GM21825 (cell line): ENCODE results near the gene CACNB2.
A peak's percentile ranks its signal among the peaks of the same experiment; 100 is the strongest.

Source experiments
- ATAC-seq: cut with Tn5 transposase; IDR thresholded peaks from one replicate; pipeline ENCODE4 v1.9.1; 2021; ENCODE audit warnings: mild to moderate bottlenecking, moderate library complexity; ENCODE audit not compliant: unreplicated experiment

The CACNB2 gene

DNA sequence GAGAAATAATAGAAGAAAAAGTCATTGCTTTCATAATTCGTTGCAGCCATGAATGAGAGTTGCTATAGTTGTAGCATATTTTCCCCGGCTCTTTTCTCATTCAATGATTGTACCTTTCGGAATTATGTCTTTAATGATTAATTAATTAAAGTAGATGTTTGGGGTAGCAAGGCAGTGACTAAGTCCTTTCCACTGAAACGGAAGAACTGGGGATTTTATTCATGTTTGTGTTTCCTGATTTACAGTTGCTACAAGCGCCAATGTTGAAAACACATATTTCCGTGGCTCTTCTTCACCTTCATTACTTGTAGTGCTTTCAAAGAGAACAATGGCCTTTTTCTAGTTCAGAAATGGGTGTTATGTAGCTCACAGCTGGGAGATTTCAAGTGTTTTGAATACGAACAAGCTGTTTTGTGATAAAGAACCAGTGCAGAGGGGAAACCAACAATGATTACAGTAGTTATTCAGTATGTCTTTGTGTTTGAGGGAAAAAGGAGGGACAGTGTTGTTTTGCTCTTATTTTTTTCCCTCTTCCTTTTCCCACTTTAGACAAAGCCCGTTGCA is 357.7 kb downstream of the CACNB2 start:
- ATAC-seq = no peak

DNA sequence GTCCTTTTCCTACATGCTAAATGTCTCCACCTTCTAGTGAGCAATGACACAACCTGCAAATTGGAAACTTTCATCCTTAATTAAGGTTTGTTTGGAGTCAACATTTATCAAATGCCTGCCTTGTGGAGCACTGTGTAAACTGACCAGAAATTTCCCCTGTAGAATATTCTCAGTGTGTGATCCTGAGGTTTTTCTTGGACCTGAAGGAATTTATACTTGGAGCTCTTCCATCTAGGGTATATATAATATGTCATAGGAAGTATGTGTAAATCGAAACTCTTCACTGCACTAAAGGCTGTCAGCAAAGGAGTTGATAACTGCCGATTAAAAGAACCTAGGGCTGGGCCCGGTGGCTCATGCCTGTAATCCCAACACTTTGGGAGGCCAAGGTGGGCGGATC is 358.8 kb downstream of the CACNB2 start:
- no peak for ATAC-seq

DNA sequence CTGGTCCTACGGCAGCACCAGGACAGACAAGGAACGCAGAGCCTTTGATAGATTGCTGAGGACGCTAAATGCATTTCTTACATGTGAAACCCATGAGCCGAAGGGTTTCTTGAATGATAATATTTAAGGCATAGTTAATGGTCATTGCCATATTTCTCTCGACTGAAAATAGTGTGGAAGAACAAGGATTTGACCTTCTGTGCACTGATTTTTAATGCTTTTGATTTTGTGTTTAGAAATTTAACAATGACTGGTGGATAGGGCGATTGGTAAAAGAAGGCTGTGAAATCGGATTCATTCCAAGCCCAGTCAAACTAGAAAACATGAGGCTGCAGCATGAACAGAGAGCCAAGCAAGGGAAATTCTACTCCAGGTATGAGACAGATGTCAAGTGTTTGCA is 360.4 kb downstream of the CACNB2 start:
- no peak for ATAC-seq

DNA sequence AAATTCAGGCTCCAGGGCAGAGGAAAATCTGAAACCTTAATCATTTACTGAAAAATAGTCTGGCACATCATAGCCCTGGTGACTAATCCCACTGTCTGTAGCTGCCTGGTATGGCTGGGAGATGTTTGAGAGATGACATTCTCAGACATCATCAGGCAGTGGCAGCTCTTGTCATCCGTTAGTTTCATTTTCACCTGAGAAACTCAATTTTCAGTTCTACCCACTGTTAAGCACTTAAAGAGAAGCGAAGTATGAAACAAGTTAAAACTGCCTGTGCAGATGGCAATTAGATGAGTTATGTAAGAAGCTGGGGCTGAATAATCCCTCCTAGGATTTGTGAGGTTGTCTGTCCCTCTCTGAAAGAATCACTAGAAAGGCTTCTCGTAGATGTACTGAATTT is 361.0 kb downstream of the CACNB2 start:
- ATAC-seq = peak; percentile 91

DNA sequence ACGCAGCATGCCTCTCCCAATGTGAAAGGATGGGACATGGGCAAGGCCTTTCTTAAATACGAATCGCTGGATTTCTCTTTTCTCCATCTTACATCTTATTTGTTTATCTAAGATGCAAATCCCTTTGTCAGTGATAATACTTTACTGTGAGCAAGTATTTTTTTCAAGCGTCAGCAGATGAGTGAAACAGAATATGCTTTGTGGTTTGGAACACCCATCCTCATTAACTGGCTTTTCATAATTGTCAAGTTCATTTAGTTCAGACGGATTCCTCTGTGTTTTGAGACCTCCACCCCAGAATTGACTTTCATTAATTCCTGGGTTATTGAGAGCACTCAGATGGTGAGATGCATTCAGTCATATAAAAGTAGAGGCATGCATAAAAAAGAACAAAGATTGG is 361.4 kb downstream of the CACNB2 start:
- ATAC-seq = no peak

DNA sequence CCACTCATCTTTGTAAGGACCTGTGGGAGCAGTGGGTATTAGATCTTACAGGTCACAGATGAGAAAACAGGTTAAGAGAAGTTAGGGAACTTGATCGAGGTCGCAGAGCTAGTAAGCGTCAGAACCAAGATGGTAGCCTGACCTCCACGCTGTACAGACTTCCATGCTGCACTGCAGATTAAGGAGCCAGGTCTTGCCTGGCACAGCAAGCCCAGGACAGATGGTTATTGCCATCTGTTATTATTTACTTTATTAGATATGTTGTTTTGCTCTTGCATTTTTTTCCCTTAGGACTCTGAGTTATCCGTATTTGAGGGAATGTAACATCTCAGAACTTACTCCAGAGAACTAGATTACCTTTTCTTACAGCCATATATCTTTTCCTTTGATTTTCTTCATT is 363.9 kb downstream of the CACNB2 start:
- no peak for ATAC-seq

DNA sequence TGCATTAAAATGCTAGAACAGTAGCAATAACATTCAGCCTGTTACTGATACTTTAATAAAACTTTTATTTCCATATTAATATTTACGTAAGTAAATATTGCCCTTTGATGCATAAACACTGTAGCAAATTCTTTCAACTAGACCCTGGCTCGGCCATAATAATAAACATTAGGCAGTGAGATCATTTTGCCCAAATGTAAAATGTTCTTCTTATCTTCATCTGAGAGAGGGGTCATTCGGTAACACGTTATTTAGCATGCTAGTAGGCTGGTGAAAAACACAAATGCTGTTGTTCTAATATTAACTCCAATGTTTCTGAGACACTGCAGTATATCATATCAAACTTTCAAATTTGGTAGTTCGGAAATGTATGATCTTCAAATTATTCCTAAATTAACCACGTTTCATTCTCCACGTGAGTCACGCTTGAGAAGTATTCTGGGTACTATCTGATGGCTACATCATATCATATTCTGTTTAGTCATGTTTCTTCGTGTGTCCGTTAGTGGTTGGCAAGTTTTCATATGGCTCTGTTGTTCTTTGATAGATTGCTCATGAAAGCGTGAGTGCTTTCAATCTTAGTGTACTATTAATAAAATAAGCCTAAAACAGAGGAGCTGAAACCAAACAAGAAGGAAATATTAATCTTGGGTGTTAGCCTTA is 365.4 kb downstream of the CACNB2 start:
- no peak for ATAC-seq

DNA sequence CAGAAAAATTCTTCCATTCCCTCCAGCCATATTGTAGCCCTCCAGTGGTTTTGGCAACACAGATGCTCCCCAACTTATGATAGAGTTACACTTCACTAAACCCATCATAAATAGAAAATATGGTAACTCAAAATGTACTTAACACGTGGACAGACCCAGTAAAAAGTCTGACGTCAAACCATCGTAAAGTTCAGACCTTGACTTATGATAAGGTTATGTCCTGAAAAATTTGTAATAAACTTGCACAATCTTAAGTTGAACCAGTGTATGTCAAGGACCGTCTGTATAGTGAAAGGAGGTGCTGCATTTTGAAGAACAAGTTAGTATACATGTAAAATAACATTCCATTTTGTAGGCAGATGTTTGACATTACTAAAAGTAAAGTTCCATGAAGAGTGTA is 368.4 kb downstream of the CACNB2 start:
- no peak for ATAC-seq

DNA sequence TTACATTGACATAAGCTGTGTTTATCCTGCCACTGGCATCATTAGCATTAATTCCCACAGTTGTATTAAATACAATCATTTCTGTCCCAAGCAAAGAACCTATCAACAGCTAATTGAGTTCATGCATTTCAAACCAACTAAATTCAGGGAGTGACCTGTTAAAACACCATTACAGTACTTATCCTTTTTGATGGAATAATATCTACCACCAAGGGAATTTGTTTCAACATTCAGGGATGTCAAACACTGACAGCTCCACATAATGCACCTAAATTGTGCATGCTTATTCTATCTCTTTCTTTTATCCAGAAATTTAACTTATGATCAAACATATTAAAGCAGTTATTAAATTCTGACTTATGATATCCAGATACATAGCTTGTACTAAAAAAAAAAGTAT is 374.3 kb downstream of the CACNB2 start:
- no peak for ATAC-seq

DNA sequence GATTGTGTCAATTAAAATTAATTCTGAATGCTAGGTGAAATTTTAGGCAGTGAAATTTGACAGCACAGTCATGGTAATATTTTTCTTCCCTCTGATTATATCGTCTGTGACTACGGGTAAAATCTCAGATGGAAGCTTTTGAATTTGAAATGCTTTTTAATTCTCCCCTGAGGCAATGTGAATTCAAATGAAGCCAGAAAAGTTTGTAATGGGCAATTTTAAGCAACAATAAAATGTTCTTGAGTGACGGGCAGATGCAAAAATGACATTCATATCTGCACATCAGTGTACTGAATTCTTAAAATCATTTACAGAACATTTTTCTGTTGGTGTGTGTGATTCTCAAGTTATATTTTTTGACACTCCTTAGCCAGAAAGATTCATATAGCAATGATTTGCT is 376.6 kb downstream of the CACNB2 start:
- no peak for ATAC-seq

DNA sequence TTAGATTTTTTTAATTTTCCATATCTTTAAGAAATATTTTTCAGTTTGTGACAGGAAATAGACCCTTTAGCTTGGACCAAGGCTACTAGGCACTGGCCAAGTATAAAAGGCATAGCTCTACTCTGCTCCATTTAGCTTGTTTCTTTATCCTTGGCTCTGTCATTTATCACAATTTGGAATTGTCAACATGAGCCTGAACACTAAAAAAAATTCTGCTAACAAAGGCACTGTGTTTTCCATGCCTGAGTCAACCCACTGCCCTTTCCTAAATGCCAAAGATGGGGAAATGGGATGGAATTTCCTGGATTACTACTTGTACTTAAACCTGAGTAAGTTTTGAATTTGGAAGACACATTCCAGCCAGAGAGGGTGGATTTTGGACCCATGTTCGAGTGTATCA is 382.8 kb downstream of the CACNB2 start:
- no peak for ATAC-seq

DNA sequence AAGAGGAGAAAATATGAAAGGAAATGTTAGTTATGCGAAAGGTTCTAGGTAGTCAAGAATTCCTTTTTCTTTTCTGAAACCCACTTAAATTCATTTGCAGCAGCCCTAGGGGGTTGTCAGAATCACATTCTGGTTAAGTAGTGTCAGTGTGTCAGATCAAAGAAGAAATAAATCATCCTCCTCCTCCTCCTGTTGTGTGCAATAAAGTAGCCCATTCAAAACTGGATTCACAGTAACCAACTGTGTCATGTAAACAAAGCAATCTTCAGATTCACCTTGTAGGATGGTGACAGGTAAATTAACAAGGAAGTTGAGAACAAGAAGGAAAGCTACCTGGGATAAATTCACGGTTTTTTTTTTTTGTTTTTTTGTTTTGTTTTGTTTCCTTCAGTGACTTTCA is 383.6 kb downstream of the CACNB2 start:
- ATAC-seq = no peak

DNA sequence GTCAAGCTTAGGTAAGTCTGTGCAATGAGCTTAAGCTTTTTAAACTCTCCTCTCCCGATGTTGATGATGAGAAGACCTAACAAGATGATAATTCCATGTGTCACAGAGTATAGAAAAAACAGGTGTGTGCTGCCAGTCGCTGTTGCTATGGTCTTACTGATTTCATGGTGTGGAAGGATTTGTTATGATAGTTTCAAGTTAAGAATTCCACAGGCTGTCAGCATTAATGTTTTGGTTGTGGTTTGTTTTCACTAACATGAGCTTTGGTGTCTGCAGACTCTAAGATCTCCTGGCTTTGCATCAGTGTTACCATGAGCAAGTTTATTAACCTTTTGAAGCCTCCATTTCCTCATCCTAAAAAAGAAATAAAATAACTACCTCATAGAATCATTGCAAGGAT is 387.5 kb downstream of the CACNB2 start:
- no peak for ATAC-seq

DNA sequence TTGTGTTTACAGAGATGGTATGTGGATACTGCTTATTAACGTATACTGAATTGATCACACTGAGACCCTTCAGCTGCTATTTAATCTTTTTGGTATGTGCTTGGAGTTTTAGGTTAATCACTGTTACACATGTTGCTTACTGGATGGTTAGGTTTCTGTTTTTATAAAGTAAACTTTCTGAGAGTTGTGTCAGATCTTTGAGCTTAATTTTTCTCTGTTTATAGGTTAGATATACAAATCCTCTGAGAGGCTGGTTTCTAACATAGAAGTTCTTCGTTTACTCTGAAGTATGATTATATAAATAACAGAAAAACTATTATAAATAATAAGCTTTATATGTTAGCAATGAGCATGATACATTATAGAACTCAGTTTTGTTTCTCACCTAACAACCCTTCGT is 388.1 kb downstream of the CACNB2 start:
- ATAC-seq = no peak

DNA sequence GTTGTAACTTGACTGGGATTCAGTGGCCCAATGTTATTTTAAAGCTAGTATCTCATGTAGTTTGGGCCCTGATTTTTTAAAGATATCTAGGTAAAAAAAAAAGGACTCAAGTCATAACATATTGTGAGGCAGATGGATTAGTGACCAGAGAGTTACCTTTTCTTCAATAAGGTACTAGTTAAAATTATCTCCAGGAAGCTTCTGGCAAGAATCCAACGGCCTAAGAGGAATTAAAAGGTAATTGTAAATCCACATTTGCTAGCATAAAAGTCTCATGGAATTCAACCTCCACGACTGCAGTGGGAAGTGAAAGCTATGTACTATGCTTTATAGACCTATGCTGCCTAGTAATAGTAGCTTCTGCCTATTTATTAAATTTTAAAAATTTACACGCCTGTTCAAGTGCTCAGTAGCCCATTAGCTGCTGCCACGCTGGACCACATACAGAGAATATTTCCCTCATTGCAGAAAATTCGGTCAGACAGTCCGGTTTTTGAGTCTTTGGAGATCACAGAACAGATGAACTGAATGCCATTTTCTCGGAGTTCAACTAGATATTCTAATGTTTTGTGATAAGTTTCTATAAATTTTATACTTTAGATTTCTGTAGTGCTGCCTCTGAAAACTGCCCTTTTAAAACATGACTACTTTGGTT is 392.8 kb downstream of the CACNB2 start:
- no peak for ATAC-seq

DNA sequence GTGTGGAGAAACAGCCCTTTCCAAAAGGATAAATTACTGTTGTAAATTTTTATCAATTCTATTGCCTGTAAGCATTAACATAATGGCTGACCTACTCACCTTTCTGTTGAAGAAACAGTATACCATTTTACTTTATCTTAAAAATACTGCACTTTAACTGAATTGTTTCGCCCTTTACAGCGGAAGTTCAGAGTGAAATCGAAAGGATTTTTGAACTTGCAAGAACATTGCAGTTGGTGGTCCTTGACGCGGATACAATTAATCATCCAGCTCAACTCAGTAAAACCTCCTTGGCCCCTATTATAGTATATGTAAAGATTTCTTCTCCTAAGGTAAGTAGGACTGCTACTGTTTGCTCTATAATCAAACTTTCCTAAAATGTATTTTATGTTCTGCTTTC is 393.7 kb downstream of the CACNB2 start:
- no peak for ATAC-seq

DNA sequence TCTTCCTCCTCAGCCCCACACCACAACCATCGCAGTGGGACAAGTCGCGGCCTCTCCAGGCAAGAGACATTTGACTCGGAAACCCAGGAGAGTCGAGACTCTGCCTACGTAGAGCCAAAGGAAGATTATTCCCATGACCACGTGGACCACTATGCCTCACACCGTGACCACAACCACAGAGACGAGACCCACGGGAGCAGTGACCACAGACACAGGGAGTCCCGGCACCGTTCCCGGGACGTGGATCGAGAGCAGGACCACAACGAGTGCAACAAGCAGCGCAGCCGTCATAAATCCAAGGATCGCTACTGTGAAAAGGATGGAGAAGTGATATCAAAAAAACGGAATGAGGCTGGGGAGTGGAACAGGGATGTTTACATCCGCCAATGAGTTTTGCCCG is 399.1 kb downstream of the CACNB2 start:
- no peak for ATAC-seq

DNA sequence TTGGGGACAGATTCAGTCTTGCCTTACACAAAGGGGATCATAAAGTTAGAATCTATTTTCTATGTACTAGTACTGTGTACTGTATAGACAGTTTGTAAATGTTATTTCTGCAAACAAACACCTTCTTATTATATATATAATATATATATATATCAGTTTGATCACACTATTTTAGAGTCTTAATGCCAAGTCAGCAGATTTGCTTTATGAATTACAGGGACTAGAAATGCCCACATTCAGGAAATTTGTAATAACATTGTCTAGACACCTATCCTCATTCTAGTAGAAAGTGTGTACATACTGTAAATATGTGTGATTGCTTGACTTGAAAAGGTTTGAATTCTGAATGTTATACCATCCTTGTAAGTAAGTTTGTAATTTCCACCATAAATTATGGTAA is 400.0 kb downstream of the CACNB2 start:
- no peak for ATAC-seq

DNA sequence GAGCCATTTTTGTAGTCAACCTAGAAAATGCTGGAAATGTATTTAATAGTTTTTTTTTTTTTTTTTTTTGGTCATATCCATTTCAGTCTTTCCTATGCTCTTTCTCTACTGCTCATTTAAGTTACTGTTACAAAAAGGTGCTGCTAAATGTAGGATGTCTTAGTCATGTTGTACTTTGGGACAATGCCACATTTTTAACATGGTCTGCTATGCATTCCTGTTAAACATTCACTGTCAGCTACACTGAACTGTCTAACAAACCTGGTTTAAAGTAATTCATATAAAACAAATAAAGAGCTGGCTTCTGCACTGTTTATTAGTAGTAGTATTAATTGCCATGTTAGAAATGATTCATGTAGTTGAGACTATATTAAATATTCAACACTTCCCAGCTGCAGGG is 402.6 kb downstream of the CACNB2 start:
- ATAC-seq = no peak

DNA sequence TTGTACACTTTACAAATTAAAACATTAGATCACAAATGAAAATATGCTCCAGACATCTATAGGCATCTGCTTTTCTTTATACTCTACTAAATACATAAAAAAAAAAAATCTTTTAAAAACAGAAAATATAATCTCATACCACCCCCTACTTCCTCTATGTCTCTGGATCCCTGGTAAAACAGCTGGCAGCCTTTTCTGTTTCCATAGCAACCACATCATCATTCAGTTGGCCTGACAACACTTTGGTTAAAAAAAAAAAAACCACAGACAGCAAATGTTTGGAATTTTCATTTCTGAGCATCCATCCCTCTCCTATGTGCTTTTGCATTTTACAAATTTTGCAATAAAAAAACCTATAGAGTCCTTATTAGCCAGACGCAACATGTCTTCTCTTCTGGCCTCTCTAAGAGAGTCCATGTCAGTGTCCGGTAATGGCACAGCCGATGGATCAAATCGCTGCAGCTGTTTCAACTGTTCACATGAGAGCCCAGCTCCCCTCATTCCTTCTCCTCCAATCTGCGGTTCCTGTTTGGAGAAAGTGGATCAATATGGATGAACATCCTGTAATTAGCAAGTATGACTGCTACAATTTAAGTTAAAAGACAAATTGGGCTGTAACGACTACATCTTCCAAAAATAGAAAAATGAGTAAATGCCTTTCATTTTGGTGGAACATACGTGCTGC is 405.5 kb downstream of the CACNB2 start:
- ATAC-seq = no peak

DNA sequence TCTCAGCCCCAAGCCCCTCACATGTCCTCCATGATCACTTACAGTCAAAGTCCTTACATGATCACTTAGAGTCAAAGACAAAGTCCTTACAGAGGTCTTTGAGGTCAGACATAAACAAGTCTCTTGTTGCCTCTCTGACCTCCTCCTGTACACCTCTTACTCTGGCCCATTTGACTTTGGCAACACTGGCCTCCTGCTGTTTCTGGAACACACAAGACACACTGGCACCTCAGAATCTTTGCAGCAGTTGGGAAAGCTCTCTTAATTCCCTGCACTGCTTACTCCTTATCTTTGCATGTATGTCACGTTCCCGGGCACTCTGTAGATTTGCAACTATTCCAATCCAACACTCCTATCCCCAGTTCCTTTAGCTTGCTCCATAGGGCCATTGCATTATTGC is 408.9 kb downstream of the CACNB2 start:
- ATAC-seq = no peak

DNA sequence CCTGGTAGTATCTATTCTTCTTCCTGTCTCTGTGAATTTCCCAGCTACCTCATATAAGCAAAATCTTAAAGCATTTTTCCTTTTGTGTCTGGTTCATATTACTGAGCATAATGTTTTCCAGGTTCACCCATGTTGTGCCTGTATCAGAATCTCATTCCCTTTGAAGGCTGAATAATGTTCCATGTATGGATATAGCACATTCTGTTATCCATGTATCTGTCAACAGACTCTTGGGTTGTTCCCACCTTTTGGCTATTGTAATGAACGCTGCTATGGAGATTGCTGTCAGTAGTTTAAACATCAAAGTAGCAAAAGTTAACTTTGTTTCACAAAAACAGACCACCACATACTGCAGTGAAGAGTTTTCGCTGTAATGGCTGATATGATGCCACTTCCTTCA is 411.2 kb downstream of the CACNB2 start:
- ATAC-seq = no peak
